Activated T-cell treated with anti-CD3 and anti-CD28 coated beads for 4 hours (primary cell): ENCODE results near the gene OR13J1.
A peak's percentile ranks its signal among the peaks of the same experiment; 100 is the strongest.

Experiments used
- DNase-seq: peaks from one replicate; pipeline ENCODE4 v3.0.0-alpha.2; 2020

Gene OR13J1

DNA sequence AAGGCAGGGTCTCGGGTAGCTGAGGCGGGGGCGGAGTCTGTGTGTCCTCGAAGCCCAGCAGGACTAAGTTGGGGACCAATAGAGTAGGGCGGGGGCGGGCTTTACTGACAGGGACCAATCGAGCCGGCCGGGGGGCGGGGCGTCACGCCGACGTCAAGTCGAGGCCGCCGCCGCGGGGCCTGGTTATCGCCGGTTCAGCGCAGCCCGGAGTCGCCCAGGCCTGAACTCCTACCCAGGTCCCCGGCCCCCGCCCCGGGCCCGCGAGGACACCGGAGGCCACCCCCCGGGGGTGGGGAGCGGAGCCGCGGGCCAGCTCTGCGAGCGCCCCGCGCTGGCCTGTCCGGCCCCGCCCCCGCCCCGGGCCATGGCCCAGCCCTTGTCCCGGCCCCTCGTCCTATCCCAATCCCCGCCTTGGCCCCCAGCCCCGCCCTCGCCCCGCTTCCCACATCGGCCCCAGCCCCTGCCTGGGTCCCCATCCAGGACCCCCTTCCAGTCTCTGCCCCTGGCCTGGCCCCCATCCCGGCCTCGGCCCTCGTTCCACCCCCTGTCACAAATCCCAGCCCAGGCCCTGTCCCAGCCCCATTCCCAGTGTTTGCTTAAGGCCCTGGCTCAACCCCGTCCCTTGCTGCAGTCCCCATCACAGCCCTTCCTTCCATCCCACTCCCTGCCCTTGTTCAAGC is 41.0 kb downstream of the OR13J1 start, which contains the start of gene TMEM8B:
TSS of gene TMEM8B (plus strand) at position 145 of the 680 bp plus-strand sequence. CDS start at position 365, 220 bp downstream.
- DNase-seq = peak; percentile 94

DNA sequence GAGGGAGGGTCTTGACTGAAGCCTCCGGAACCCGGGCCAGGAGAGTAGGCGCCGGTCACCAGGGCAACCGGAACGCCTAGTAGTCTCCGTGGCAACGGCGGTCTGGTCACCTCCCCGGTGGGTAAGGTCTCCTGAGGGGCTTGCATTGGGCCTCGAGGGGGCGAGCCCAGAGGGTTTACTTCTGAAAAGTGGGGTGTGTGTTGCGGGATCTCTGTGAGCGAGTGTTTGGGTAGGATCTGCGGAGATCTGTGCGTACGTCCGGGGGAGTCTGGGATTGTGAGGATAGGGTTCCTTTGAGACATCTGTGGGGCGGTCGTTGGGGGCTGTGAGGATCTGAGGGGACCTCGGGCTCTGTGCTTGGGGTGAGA is 41.5 kb downstream of the OR13J1 start, which contains the start of gene FAM221B:
TSS of gene FAM221B (minus strand) at position 17 of the 368 bp plus-strand sequence. CDS start 2,571 bp downstream, outside the sequence.
- DNase-seq = no peak

DNA sequence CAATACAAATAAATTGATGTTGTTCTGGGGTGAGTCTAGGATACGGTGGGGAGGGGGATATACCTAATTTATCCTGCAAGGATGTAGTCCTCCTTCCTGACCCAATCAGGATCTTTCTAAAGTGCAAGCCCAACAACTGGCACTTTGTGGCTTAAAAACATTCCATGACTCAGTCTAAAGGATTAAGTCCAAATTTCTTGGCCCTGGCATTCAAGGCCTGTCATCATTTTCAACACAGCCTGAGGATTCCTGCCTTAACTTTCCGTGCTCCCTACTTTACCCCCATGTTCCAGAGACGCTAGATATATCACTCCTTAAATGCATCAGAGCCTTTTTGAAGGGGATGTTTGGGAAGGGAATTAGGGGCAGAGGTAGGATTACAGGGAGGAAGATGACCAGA is 42.7 kb downstream of the OR13J1 start:
- DNase-seq = no peak

DNA sequence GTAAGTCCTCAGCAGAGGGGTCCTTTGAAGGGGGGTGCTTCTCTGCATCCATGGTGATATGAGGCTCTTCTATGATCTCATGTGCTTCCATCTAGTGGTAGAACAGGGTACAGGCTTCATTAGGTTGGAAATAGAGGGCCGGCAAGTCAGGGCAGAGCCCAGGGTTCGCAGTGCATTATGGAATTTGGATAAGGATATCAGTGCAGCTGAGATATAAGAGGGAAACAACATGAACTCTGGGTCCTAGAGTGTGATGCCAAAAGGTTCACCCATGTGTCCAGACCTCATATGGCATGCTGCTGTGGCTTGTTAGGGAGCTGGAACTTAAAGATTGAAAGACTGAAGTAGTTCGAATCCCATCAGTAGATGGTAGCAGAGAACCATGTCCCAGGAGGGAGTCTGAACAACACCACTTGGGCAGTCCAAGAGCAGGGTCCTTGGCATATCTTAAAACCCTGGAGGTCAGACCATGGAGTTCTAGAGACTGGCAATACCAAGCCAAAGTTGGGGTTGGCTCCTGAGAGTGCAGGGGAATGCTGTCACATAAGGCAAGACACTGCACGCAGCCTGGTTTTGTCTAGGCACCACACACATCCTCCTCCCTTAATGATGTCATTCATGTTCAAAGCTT is 44.0 kb downstream of the OR13J1 start:
- no peak for DNase-seq

DNA sequence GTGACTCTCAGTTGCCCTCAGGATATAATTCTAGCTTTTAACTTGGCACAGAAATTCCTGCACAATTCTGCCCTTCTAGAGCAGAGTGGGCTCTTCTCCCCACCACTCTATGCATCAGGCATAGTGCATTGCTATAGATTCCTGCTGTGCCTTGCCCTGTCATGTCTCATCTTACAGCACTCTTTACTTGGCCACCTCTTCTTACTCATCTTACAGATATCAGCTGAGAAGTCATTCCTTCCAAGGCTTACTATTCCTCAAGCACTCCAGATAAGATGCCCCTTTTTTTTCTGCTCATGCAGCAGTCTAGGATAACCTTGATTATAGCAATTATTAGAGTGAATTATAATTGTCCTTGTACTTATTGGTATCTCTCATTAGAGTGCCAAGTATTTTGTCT is 47.3 kb downstream of the OR13J1 start:
- no peak for DNase-seq

DNA sequence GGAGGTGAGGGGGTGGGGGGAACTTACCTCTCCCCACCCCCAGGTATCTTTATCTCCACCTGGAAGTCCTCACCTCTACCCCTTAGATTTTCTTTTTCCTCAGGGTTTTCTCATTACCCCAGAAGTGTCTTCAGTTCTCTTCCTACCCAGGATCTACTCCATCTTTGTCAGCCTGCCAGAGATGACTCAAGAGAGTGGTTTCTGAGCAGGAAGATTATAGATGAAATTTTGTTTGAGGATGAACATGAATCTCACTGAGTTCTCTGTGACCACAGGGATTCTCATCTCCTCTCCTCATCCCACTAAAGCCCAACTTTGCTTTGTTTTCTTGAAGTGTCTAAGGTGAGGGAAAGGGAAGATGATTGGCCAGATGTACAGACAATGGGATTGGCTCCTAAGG is 50.1 kb downstream of the OR13J1 start:
- DNase-seq = no peak
